H1 (cell line): ENCODE data around the gene COX6A2. TPM values are rescaled to one million over a fixed set of nuclear protein-coding genes. Genes with fewer than 3 reads are reported as not detected.

Source experiments
- CTCF ChIA-PET: fragments of 300-600 bp; sonication (Branson Sonifier 250); formaldehyde crosslinking; loops from one replicate; lab custom pipeline; 2021; ENCODE audit not compliant: partially characterized antibody; lab: Charles Lee
- POLR2A ChIA-PET: fragments of 300-600 bp; sonication (Branson Sonifier 250); formaldehyde crosslinking; loops from one replicate; lab custom pipeline; 2021; ENCODE audit warnings: inconsistent platforms; ENCODE audit not compliant: partially characterized antibody; lab: Charles Lee
- DNase-seq, 2 experiments: peaks; one replicate each; pipeline versions ENCODE4 v3.0.0 to v3.0.0-alpha.2; 2010 to 2022; ENCODE audit warnings: low spot score in 2 of 2, low read depth in 1 of 2, mixed read lengths in 1 of 2
- FAIRE-seq: peaks from 2 replicates; lab custom pipeline; 2011; peaks lifted over from hg19 to GRCh38; lab: Jason Lieb, UNC
- H2AFZ ChIP-seq: 2 replicates; pipeline ENCODE4 v1.8.1; 2012; ENCODE audit warnings: low read length, inconsistent platforms
- H2AK5ac ChIP-seq: 2 replicates; pipeline ENCODE4 v1.6.1; 2013; ENCODE audit warnings: low read depth, low read length
- H2BK120ac ChIP-seq: replicated peaks from 2 replicates; pipeline ENCODE3; 2013; ENCODE audit warnings: low read depth, low read length, inconsistent platforms
- H2BK12ac ChIP-seq: 2 replicates; pipeline ENCODE4 v1.6.1; 2013; ENCODE audit warnings: low read depth, low read length
- H2BK15ac ChIP-seq: 2 replicates; pipeline ENCODE4 v1.6.1; 2013; ENCODE audit warnings: low read length
- H2BK20ac ChIP-seq: 2 replicates; pipeline ENCODE4 v1.6.1; 2013; ENCODE audit warnings: low read length
- H2BK5ac ChIP-seq: 2 replicates; pipeline ENCODE4 v1.6.1; 2013; ENCODE audit warnings: low read depth, low read length
- H3K14ac ChIP-seq: 2 replicates; pipeline ENCODE4 v1.6.1; 2013; ENCODE audit warnings: inconsistent platforms; ENCODE audit not compliant: insufficient read length
- H3K18ac ChIP-seq: 2 replicates; pipeline ENCODE4 v1.6.1; 2013; ENCODE audit warnings: low read length; ENCODE audit errors: extremely low read depth
- H3K23ac ChIP-seq: 2 replicates; pipeline ENCODE4 v1.6.1; 2013; ENCODE audit warnings: inconsistent platforms; ENCODE audit not compliant: insufficient read length
- H3K23me2 ChIP-seq: 2 replicates; pipeline ENCODE4 v1.6.1; 2013; ENCODE audit warnings: low read depth, low read length
- H3K27ac ChIP-seq: 2 replicates; pipeline ENCODE4 v1.6.1; 2011; ENCODE audit warnings: low read depth, low read length, inconsistent platforms
- H3K27me3 ChIP-seq, 4 experiments: replicated peaks in 1 of 4; 1 replicate in 1 of 4; 2 replicates in 3 of 4; pipeline versions ENCODE4 v1.6.1 to v1.8.1; 2011 to 2013; ENCODE audit warnings: low read length in 3 of 4, mild to moderate bottlenecking in 3 of 4, inconsistent platforms in 2 of 4, mixed read lengths in 2 of 4, moderate library complexity in 1 of 4; ENCODE audit not compliant: control insufficient read depth in 3 of 4, insufficient read depth in 3 of 4; ENCODE audit errors: extremely low read depth in 1 of 4
- H3K36me3 ChIP-seq, 4 experiments: 2 replicates each; pipeline versions ENCODE4 v1.6.1 to v1.8.1; 2011 to 2013; ENCODE audit warnings: mild to moderate bottlenecking in 4 of 4, low read length in 3 of 4, moderate library complexity in 2 of 4, control low read depth in 1 of 4, inconsistent platforms in 1 of 4; ENCODE audit not compliant: insufficient read depth in 4 of 4, control insufficient read depth in 2 of 4
- H3K4ac ChIP-seq: replicated peaks from 2 replicates; pipeline ENCODE3; 2013; ENCODE audit warnings: low read length, low read depth, mixed read lengths, inconsistent platforms; ENCODE audit not compliant: insufficient read length
- H3K4me1 ChIP-seq, 4 experiments: replicated peaks in 1 of 4; 1 replicate in 1 of 4; 2 replicates in 3 of 4; pipeline versions ENCODE4 v1.6.1 to v1.8.1; 2011 to 2013; ENCODE audit warnings: low read length in 3 of 4, inconsistent platforms in 2 of 4, mixed read lengths in 1 of 4; ENCODE audit not compliant: insufficient read depth in 4 of 4, control insufficient read depth in 3 of 4
- H3K4me2 ChIP-seq, 2 experiments: 2 replicates each; pipeline versions ENCODE4 v1.6.1 to v1.8.1; 2011 to 2013; ENCODE audit warnings: low read depth in 2 of 2, low read length in 2 of 2, control low read depth in 1 of 2, inconsistent platforms in 1 of 2, mild to moderate bottlenecking in 1 of 2; ENCODE audit not compliant: insufficient read depth in 1 of 2
- H3K4me3 ChIP-seq, 4 experiments: fragments of 200-600, 300-600 bp in 1 of 4; sonication (generic), shearing (Covaris generic), sonication (Bioruptor Twin) in 1 of 4; 2 replicates each; pipeline versions ENCODE4 v1.5.1 to v1.8.1; 2011 to 2016; ENCODE audit warnings: low read length in 4 of 4, low read depth in 3 of 4, control low read depth in 2 of 4, inconsistent platforms in 2 of 4, mild to moderate bottlenecking in 2 of 4, mixed read lengths in 1 of 4, moderate library complexity in 1 of 4; ENCODE audit not compliant: insufficient read depth in 2 of 4; ENCODE audit errors: extremely low read depth in 1 of 4
- H3K56ac ChIP-seq: replicated peaks from 2 replicates; pipeline ENCODE3; 2013; ENCODE audit warnings: low read depth, mild to moderate bottlenecking, mixed read lengths, low read length, inconsistent platforms; ENCODE audit not compliant: insufficient read length
- H3K79me1 ChIP-seq: 2 replicates; pipeline ENCODE4 v1.6.1; 2013; ENCODE audit warnings: low read depth, low read length, control low read depth
- H3K79me2 ChIP-seq, 2 experiments: 2 replicates each; pipeline versions ENCODE4 v1.6.1 to v1.8.1; 2012 to 2013; ENCODE audit warnings: low read length in 2 of 2, mild to moderate bottlenecking in 2 of 2, inconsistent platforms in 1 of 2; ENCODE audit not compliant: insufficient read depth in 2 of 2, control insufficient read depth in 1 of 2
- H3K9ac ChIP-seq, 4 experiments: replicated peaks in 1 of 4; 1 replicate in 1 of 4; 2 replicates in 3 of 4; pipeline versions ENCODE4 v1.6.1 to v1.8.1; 2011 to 2013; ENCODE audit warnings: low read depth in 3 of 4, low read length in 3 of 4, control low read depth in 2 of 4, mild to moderate bottlenecking in 2 of 4, moderate library complexity in 2 of 4, inconsistent platforms in 1 of 4; ENCODE audit errors: extremely low read depth in 1 of 4
- H3K9me3 ChIP-seq, 2 experiments: 2 replicates each; pipeline versions ENCODE4 v1.6.1 to v1.8.1; 2012 to 2013; ENCODE audit warnings: mild to moderate bottlenecking in 2 of 2, moderate library complexity in 2 of 2, control low read depth in 1 of 2, inconsistent platforms in 1 of 2, low read depth in 1 of 2, low read length in 1 of 2, mixed read lengths in 1 of 2; ENCODE audit not compliant: insufficient read depth in 2 of 2
- H4K20me1 ChIP-seq, 2 experiments: replicated peaks in 1 of 2; 2 replicates each; pipeline versions ENCODE3 to v1.8.1; 2011 to 2013; ENCODE audit warnings: inconsistent platforms in 2 of 2, low read length in 2 of 2, mild to moderate bottlenecking in 1 of 2; ENCODE audit not compliant: insufficient read depth in 2 of 2, control insufficient read depth in 1 of 2
- H4K5ac ChIP-seq: 2 replicates; pipeline ENCODE4 v1.6.1; 2013; ENCODE audit warnings: low read length, low read depth, mixed read lengths, inconsistent platforms; ENCODE audit not compliant: insufficient read length
- H4K8ac ChIP-seq: 2 replicates; pipeline ENCODE4 v1.8.0; 2013; ENCODE audit warnings: mild to moderate bottlenecking, moderate library complexity, low read length, inconsistent platforms; ENCODE audit not compliant: insufficient read depth; ENCODE audit errors: extremely low read depth
- H4K91ac ChIP-seq: replicated peaks from 2 replicates; pipeline ENCODE3; 2013; ENCODE audit warnings: low read length, mixed read lengths, inconsistent platforms; ENCODE audit not compliant: insufficient read length
- ASH2L ChIP-seq: fragments of 200-600, 300-600 bp; sonication (generic); IDR thresholded peaks from one replicate; pipeline ENCODE4 v1.7.1; 2017; ENCODE audit warnings: low read length
- CHD1 ChIP-seq: IDR thresholded peaks from 2 replicates; pipeline ENCODE4 v1.6.1; 2012; ENCODE audit warnings: low read depth, low read length, improper control_type of control experiment
- GABPA ChIP-seq: IDR thresholded peaks from 2 replicates; pipeline ENCODE4 v1.6.1; 2011; ENCODE audit warnings: mild to moderate bottlenecking, low read length, moderate library complexity, borderline replicate concordance; ENCODE audit not compliant: insufficient read depth
- KDM4A ChIP-seq: IDR thresholded peaks from one replicate; pipeline ENCODE4 v1.7.1; 2012; ENCODE audit warnings: low read depth, mild to moderate bottlenecking, moderate library complexity, low read length, inconsistent platforms; ENCODE audit not compliant: severe bottlenecking
- SIRT6 ChIP-seq: IDR thresholded peaks from one replicate; pipeline ENCODE4 v1.7.1; 2012; ENCODE audit warnings: low read length, inconsistent platforms
- TBP ChIP-seq: IDR thresholded peaks from 2 replicates; pipeline ENCODE4 v1.6.1; 2011; ENCODE audit warnings: low read depth, low read length, improper control_type of control experiment
- whole genome bisulfite sequencing, 2 experiments: shearing (Covaris generic) in 1 of 2; methylation state at CpG; one replicate each; pipeline versions ENCODE4 v1.1.6 to v1.1.7; 2013 to 2015; ENCODE audit warnings: low lambda C conversion rate in 2 of 2, mixed read lengths in 2 of 2, inconsistent platforms in 1 of 2, low coverage in 1 of 2, missing lambda C conversion rate in 1 of 2; ENCODE audit not compliant: insufficient replicate concordance in 2 of 2, insufficient coverage in 1 of 2, insufficient read length in 1 of 2; ENCODE audit errors: extremely low coverage in 1 of 2, missing lambda C conversion rate in 1 of 2; 5-methylcytosine and 5-hydroxymethylcytosine counted together
- polyA plus RNA-seq, 7 experiments: library from polyadenylated mRNA; depleted of rRNA in 3 of 7; stranded (reverse) in 5 of 7; unstranded in 2 of 7; fragments of >200 nt in 5 of 7; fragments of 200-250 nt in 2 of 7; gene quantifications; 1 replicate in 5 of 7; 2 replicates in 1 of 7; 4 replicates in 1 of 7; pipeline versions ENCODE4 v1.2.1 to v1.2.3, GENCODE V29; 2011 to 2013; ENCODE audit warnings: missing spikeins in 2 of 7, mixed read lengths in 2 of 7
- total RNA-seq: library from RNA; stranded (reverse); fragmentation: NEBNext Ultra II Directional; extraction: Animal tissue kit (Norgen Biotek cat#: 25700); gene quantifications from 2 replicates; pipeline ENCODE4 v1.2.1, GENCODE V29; 2021
- TF ChIP-seq, protein P1 (sequence below): IDR thresholded peaks from 2 replicates; pipeline ENCODE4 v1.6.1; 2011; ENCODE audit warnings: low read depth, mild to moderate bottlenecking, low read length; ENCODE audit not compliant: insufficient read depth
- TF ChIP-seq, protein P2 (sequence below), 3 experiments: IDR thresholded peaks; 1 replicate in 2 of 3; 2 replicates in 1 of 3; pipeline versions ENCODE4 v1.5.1 to v1.6.1; 2011; ENCODE audit warnings: low read length in 3 of 3, mild to moderate bottlenecking in 3 of 3, inconsistent platforms in 2 of 3, low read depth in 1 of 3, moderate library complexity in 1 of 3; ENCODE audit not compliant: insufficient read depth in 1 of 3; ENCODE audit errors: control extremely low read depth in 1 of 3

COX6A2 gene
- total and polyA plus RNA-seq, 2 of the 8 experiments (the other 6 are each of a cell fraction or from before 2014, with no cell fraction given) = 0.79 TPM; not detected in 1

DNA sequence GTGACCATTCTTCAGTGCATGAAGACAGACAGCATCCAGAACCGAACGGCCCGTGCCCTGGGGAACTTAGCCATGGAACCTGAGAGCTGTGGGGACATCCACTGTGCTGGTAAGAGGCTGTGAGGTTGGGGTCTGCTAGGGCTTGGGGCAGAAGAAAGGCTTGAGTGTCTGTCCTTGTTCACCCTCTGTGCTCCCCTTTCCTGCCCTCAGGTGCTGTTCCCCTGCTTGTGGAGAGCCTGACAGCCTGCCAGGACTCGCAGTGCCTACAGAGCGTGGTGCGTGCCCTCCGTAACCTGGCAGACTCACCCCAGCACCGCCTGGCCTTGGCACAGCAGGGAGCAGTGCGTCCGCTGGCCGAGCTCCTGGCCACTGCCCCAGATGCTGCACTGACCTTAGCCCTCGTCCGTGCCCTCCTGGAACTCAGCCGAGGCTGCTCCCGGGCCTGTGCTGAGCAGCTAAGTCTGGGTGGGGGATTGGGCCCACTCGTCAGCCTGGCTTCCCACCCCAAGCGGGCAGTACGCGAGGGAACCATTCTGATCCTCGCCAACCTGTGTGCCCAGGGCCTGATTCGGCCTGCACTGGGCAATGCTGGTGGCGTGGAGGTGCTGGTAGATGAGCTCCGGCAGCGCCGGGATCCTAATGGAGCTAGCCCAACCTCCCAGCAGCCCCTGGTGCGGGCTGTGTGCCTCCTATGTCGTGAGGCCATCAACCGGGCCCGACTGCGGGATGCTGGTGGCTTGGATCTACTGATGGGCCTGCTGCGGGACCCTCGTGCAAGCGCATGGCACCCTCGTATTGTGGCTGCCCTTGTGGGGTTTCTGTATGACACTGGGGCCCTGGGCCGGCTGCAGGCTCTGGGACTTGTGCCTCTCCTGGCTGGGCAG, 34.0 kb upstream of the COX6A2 start:
- Histone ChIP-seq H4K20me1 (peaks cover 7 to 8% of the 10 kb centered on the region in 2 experiments), H3K4me1 (peaks cover 0 to 9% (median 4%) of the 10 kb centered on the region in 4 experiments; a peak in 4 of 7 replicates), H3K79me2 (peaks cover 0 to 12% of the 10 kb centered on the region in 2 experiments; a peak in 2 of 4 replicates), H2BK12ac (no peak overlapping the region), H3K18ac (no peak overlapping the region), H4K5ac (no peak overlapping the region), H3K23me2 (peaks cover 11% of the 10 kb centered on the region; the same call in 1 of the 2 replicates), H2BK120ac (no peak overlapping the region), H4K8ac (no peak overlapping the region), H3K36me3 (peaks cover 0 to 13% (median 1%) of the 10 kb centered on the region in 4 experiments; a peak in 4 of 8 replicates), H2BK5ac (0 out of 2 replicates have a peak overlapping the region, but pooled peaks have one; percentile 30), H3K27me3 (no peaks in the 10 kb centered on the region), H4K91ac (no peak overlapping the region), H3K14ac (no peak overlapping the region), H3K4ac (no peak overlapping the region), H3K4me3 (no peak overlapping the region), H3K23ac (no peak overlapping the region), H3K9me3 (no peaks in the 10 kb centered on the region), H3K56ac (no peak overlapping the region), H3K9ac (no peak overlapping the region), H2AK5ac (no peak overlapping the region), H2AFZ (no peak overlapping the region), H3K4me2 (no peak overlapping the region), H3K27ac (no peak overlapping the region), H3K79me1 (peaks cover 3% of the 10 kb centered on the region; the same call in 1 of the 2 replicates), H2BK20ac (no peak overlapping the region), H2BK15ac (no peak overlapping the region)
- DNase-seq (no peak), FAIRE-seq (no peak)
- WGBS, 2 experiments = 92% methylated on average over 33 of the region's 35 CpGs; no CpG with 5 or more reads in 1 of the 2 experiments
- CTCF ChIA-PET = interaction anchor here (0.6 to 2.7 kb wide), 6 partner anchors 9 to 365 kb away, joined by 3 to 35 read pairs (median 8); no protein-coding TSS in a partner anchor
- POLR2A ChIA-PET = interaction anchor here (1.0 kb wide), 1 partner anchor 10 kb away, joined by 3 read pairs; no protein-coding TSS in a partner anchor
- no peak for TF ChIP-seq KDM4A
- no peak for TF ChIP-seq ASH2L
- TF ChIP-seq, protein P1, sequence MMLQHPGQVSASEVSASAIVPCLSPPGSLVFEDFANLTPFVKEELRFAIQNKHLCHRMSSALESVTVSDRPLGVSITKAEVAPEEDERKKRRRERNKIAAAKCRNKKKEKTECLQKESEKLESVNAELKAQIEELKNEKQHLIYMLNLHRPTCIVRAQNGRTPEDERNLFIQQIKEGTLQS = no peak
- TF ChIP-seq, protein P2, sequence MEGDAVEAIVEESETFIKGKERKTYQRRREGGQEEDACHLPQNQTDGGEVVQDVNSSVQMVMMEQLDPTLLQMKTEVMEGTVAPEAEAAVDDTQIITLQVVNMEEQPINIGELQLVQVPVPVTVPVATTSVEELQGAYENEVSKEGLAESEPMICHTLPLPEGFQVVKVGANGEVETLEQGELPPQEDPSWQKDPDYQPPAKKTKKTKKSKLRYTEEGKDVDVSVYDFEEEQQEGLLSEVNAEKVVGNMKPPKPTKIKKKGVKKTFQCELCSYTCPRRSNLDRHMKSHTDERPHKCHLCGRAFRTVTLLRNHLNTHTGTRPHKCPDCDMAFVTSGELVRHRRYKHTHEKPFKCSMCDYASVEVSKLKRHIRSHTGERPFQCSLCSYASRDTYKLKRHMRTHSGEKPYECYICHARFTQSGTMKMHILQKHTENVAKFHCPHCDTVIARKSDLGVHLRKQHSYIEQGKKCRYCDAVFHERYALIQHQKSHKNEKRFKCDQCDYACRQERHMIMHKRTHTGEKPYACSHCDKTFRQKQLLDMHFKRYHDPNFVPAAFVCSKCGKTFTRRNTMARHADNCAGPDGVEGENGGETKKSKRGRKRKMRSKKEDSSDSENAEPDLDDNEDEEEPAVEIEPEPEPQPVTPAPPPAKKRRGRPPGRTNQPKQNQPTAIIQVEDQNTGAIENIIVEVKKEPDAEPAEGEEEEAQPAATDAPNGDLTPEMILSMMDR (IDR thresholded peaks at IDR 0.05; ENCODE audit: control extremely low read depth in 1 of 3, insufficient read depth in 1 of 3, low read depth in 1 of 3, low read length in 3 of 3) = no peak
- no peak for TF ChIP-seq CHD1
- no peak for TF ChIP-seq SIRT6
- no peak for TF ChIP-seq TBP
- TF ChIP-seq GABPA = no peak
